NOMO-1 treated with DMSO at 0.1 percent for 48 hours (cell line): ENCODE measurements around the gene KLHL3.
"Not testable (repeated sequence)": the region's sequence is repeated elsewhere in the genome, so short reads cannot be mapped to it uniquely, and the experiment has no call there.

Source experiments
- DNase-seq: peaks from one replicate; lab custom pipeline; 2025; ENCODE audit not compliant: unreplicated experiment; lab: John Stamatoyannopoulos, UW

Gene KLHL3

DNA sequence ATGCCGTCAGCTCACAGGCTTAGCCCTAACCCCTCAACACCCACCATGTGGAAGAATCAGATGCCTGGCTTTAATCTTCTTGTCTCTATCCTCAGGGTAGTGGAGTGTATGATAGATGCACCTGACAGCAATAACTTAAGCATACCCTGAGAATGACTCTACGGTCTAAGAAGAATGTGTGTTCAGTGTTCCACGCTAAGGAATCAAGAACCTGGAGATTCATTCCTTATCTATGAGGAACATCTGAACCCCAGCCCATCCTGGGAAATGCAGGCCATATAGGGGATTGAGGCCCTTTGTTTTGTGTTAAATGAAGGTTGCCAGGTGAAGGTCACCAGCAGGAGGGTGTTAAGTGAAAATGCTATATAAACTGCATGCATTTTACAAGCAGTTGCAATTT, 63.0 kb downstream of the KLHL3 start:
- DNase-seq = no peak

DNA sequence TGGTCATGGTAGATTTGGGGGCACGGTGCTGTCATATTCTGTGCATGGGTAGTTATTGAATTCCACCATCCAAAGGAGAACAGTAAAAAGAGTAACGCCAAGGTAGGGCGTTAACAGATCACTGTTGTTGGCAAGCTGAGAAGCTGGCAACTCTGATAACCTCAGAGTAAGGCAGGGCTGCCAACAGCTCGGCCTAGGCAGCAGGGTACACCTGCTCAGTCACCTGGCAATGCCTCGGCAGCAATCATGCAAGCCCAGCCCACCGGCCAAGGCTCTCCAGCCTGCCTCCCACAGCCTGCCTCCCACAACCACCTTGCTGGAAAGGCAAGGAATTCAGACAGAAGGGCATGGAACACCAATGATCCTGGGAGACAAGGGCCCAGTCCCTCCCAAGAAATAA, 63.9 kb downstream of the KLHL3 start:
- DNase-seq = no peak

DNA sequence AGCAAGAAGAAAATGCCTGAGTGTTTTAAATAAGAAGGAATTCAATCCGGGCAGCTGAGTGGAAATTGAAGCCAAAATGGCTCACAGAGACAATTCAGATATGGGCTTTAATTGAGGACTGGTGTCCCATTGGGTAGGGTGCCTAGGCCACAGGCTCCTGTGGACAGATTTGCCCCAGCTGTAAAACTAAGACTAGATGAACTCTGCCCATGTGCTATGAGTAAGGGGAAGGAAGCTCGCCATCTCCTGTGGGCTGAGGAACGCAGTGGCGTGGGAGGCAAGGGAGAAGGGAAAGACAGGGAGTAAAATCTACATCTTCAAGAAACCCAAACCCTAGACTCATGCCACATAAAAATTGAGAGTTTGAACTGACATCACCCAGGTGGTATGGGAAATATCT, 66.1 kb downstream of the KLHL3 start:
- DNase-seq = no peak

DNA sequence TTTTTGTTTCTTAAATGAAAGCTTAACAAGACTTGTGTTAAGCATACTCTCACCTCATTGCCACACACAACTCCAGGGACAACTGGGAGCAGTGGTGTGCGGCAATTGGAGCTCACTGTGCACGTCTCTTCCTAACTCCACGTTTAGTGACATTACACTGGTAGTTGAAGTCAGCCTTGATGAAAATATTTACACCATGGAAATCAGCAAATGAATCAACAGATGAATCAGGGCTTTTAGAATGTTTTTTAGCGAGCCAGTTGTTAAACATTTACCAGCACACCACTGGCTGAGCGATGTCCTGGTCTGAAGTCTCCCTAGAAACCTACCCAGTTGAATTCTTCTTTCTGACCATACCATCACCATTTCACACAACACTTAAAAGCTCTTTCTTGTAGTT, 67.3 kb downstream of the KLHL3 start:
- no peak for DNase-seq

DNA sequence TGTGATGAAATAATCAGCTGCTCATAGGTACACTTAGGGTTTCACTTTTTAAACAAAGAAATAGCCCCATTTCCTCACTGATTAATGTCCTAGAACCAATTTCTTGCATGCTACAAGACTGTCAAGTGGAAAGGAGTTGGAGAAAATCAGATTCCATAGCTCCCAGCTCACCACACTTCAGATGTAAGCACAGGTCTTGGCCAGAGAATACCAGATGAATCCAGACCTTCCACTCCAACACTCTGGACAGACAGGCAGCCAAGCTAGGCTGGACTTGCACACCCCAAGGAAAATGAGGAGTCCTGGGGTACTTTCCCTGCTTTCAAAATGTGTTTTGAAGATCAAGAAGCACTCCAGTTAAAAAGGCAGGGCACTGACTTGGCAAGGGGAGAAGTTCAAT, 68.5 kb downstream of the KLHL3 start:
- no peak for DNase-seq

DNA sequence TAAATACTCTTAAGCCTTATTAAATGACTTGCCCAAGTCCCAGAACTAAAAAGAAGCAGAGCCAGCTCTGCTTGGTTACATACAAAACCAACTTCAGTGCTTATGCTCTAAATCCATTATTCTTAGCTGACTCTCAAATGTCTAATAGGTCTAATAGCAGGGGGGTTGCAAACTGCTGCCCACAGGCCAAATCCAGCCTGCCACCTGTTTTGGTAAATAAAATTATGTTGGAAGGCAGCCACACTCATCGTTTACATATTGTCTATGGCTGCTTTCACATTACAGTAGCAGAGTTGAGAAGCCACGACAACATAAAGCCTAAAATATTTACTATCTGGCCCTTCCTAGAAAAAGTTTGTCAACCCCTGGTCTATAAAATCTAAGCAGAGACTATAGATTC, 69.0 kb downstream of the KLHL3 start:
- no peak for DNase-seq

DNA sequence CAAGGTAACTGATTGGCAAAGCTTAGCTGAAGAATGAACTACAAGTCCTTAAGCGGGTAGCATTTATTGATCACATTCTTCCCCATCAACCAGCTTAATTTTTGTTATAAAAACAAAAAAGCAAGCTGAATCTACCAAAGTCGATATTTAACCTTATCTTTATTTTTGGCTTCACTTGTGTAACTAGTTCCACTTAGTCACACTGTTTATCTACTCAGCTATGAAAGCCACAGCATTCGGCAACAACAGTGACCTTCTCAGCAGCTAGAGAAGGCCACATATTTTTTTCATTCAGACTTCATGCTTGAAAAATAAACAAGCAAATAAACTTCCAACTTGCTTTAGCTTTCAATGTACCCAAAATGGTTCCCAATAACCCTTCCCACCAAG, 69.4 kb downstream of the KLHL3 start:
- DNase-seq = peak; percentile 77

DNA sequence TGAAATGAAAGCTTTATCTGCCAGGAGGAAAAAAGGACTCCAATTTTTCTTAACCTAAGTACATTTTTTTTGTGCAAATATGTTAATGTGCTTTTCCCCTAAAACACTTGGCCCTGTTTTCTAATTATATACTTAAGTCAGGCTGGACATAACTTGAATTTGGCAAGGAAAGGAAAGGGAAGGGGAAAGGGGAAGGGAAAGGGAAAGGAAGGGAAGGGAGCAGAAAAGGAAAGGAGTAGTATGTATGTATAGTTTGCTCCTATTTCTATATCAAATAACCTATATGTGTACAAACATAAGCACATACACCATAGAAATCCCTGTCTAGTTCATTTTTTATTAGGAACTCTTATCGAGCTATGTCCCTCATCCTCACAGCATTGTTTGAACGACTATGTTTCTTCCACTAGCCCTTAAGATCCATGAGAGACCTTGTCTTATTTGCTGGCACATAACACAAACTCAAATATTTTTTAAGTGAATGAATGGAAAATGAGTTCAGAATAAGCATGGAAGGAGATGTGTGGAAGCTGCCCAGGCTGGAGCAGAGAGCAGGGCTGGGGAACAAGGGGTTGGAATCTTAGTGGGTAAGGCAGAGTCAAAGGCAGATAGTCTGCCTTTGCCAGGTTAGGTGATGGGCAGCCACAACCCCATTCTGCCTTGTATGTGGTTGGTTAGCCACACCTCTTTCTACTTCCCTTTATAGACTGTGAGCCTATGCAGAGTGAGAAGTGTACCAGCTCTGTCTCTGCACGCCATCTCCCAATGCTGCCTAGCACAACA, 70.0 kb downstream of the KLHL3 start:
- DNase-seq = peak; percentile 90

DNA sequence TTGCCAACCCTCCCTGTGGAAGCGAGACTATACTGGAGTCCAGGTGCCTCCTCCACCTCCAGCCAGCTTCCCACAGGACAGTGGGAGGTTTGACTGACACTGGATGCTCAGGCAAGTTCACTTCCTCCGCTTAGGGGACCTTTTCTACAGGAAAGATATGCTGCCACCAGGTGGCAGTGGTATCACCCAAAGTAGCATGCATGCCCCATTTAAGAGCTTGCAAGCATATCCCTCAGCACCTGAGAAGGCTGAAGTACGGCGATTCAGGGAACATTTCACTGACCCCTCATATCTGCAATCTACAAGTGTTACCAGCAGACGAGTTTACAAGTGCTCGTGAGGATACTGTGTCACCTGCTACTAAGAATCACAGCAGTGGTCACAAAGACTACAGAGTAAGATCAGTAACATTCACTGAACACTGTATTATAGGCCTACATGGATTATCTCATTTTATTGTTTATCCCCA, 75.5 kb downstream of the KLHL3 start:
- DNase-seq = peak; percentile 54

DNA sequence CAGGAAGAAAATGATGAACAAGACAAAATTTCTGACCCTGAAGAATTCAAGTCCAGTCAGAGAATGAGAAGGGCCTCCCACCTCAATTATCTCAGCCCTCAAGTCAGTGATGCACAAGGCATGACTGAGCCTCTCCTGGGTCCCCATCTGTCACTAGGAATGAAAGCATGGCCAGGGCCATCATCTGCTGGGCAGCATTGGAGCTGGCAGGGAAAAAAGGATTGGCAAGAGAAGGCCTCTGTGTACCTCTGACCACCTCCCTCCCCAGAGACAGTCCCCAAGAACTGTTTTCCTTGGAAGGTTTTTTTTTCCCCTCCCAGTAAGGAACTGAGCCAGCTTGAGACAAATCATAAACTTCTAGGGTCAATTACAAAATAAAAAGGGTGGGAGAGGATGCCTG, 76.7 kb downstream of the KLHL3 start:
- DNase-seq = no peak

DNA sequence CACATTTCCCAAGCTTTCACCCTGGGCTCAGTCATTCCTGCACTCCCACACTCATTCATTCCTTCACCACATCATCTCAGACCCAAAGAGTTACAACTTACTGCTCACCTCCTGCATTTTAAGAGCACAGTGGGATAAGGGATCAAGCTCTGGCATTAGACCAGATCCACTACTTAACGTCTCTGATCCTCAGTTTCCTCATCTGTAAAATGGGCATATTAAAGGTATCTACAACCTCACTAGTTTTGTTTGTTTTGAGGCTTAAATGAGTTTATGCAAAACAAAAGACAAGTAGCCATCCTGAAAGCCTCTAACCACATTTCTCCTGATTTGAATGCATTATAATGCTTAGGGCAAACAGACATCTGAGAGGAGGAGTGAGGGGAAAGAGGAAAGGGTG, 77.6 kb downstream of the KLHL3 start:
- no peak for DNase-seq

DNA sequence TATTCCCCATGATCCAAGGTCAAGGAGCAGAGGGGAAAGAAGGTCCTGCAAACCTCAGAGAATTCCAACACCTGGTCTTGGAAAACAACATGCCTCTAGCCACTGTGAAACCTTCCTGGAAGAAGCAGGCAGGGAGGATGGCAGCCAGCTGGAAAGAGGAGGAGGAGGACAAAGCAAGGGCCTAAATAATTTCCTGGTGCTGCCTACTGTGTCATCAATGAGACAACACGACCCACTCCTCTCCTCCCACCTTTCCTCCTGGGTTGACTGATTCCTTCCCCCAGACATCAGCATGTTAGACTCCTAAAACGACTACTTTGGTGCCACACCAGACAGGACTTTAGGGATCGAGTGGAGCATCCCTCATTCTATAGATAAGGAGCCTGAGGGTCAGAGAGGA, 78.8 kb downstream of the KLHL3 start:
- DNase-seq = no peak

DNA sequence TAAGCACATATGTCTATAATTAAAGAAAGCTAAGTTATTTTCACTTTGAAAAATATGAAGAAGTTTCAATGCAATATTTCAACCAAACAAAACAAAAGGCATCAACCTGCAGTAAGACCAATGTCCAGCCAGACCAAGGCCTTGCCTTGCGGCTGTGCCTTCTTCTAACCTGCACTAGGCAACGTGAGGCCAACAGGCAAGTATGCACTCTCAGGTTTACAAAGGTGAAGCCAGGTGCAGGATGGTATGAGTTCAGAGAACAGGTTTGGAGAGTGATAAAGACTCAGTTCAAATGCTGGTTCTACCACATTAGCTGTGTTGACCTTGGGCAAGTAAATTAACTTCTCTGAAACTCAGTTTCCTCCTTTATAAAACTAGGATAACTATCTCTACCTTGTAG, 79.3 kb downstream of the KLHL3 start:
- no peak for DNase-seq

DNA sequence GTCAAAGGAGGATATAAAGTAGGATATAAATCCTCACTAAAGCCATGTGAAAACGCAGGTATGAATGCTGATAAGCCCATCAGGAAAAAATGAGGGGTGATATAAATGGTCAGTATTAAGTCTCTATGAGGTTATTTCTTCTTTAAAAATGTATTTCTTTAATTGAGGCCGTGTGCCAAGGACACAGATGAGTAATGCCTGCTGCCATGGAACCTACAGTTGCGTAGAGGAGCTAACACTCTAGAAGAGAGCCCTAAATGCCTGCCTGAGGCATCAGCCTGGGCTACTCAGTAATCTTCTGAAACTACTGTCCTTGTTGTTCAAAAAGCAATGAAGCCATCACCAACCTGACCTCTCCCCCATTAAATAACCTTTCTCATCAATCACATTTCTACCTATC, 84.9 kb downstream of the KLHL3 start:
- no peak for DNase-seq

DNA sequence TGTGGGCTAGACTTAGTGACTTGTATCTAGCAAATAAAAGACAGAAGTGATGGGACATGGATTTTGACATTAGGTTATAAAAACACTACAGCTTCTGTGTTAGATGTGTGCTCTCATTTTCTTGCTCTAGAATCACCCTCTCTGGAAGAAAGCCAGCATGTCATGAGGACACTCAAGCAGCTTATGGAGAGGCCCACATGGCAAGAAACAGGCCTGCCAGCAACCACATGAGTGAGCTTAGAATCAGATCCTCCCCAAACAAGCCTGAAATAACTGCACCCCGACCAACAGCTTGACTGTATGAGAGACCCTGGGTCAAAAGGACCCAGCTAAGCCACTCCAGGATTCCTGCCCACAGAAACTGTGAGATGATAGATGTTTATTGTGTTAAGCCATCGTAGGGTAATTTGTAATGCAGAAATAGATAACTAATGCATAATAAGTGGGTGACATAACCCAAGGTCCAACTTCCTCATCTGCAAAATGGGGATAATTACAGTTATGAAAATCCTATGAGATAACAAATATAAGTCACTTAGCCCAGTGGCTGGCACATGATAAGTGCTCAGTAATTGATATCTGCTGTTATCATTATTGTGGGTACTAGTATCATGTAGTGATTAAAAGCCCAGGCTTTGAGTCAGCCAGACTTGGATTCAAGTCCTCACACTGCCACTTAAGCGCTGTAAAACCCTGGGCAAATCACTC, 86.5 kb downstream of the KLHL3 start:
- no peak for DNase-seq

DNA sequence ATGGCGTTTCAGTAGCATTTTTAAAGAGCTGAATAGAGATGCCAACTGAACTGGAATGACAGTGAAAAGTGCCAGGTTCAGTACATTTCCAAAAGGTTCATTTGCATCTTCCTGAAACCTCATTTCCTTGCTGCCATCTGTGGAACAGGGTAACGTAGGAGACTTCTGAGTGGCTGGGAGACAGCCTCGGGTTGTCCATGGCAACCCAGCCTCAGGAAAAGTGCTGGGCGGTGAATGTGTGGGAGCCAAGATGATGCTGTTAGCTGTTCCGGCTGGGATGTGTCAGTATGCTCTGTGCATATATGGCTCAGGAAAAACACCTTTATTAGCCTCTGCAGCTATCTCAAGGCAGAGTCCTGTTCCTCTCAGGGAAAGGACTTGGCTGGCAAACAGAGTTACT, 87.5 kb downstream of the KLHL3 start:
- no peak for DNase-seq

DNA sequence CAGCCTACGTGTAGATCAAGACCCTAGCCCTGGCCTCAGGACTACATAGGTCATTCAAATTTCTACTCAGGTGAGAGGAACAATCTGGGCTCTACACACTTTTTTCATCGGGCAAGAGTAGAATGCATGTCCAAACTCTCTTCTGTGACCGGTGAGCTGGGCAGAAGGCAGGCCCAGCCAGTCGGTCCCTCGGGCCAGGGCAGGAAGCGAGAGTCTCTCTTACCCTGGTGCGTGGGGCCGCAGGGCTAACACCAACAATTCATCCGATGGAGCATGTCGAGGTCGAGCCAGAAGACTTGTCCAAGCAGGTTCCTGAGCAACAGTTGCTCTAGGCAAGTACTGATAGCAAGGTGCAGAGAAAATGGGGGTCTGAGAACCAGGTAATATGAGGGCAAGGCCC, 88.5 kb downstream of the KLHL3 start:
- no peak for DNase-seq

DNA sequence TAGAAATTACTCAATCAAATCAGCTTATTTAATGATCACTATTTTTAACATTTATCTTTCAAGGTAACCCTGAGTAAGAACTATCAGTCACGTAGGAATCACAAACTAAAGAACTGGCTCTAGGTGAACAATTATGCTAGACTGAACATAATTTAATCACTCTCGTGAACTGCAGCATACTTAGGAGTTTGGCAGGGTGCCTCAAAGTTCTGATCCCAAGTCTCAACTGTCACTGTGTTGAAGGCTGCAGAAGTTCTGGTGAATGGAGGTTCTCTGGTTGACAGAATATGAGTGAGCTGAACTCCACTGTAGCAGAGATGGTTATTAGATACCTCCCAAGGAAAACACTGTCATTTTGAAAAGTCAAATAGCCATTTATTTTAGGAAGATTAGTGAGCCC, 89.1 kb downstream of the KLHL3 start:
- DNase-seq = no peak

DNA sequence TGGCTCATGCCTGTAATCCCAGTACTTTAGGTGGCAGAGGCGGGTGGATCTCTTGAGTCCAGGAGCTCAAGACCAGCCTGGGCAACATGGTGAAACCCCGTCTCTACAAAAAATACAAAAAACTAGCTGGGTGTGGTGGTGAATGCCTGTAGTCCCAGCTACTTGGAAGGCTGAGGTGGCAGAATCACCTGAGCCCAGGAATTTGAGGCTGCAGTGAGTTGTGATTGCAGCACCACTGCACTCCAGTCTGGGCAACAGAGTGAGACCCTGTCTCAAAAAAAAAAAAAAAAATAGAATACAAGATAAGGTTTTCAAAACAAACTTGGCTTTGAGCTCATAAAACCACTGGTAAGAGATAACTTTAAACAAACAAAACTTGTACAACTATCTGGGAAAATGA, 92.8 kb downstream of the KLHL3 start:
- not testable (repeated sequence) for DNase-seq

DNA sequence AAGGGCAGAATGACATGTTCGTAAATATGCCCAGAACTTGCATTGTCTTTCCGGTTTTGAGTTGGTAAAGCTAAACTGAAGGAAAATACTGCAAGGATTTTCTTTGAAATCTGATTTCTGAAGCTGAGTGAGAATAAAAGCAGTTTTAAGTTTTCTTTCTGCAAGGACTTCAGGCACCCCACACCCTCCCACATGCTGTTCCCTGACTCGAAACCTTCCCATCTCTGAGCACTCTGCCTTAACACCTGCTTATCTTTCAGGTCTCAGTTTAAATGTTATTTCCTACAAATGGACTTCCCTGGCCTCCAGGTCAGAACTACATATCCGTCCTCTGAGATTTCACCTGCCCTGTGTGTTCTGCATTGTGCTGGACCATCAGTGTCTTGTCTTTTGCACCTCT, 93.8 kb downstream of the KLHL3 start:
- DNase-seq = no peak

DNA sequence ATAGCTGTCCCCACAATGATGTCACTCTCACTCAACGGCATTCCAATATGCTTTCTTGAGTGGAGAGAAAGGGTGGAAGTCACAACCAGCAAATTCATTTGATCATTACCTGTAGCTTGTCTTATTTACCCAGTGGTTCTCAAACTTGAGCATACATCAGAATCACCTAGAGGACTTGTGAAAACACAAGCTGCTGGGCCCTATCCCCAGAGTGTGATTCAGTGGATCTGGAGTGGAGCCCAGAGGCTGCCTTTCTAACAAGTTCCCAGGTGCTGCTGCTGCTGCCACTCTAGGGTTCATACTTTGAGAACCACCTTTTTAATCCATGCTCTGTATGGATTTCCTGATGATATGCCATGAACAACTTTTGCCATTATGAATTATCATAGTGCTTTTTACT, 94.7 kb downstream of the KLHL3 start:
- no peak for DNase-seq

DNA sequence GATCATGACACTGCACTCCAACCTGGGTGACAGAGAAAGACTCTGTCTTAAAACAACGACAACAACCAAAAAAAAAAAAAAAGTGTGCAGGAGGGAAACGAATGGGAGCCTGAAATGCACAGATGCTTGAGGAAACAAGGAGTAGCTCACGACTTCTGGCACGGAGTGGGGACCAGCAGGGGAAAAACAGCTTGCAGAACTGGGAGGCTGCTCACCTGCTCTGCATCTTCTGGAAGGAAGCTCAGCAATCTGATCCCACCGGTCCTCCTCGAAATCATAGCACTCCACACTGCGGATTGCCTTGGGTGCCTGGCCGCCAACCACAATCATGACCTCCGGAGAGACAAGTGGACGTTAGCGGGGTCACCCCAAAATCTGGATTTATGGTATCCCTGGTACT, 96.2 kb downstream of the KLHL3 start:
- DNase-seq = no peak

DNA sequence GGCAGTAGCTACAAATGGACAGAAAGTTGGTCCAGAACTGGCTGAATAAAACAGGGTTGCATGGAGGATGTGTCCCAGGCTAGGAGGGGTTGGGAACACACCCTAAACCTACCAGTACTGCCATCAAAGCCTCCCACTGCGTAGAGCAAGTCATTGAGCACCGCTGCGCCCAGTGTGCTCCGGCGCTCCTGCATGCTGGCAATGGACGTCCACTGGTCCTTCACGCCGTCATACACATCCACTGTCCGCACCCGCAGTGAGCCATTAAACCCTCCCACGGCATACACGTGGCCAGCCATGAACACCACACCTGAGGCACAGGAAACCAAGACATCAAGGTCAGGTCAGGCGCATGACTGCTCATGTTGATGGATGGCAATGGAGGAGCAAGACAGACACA, 97.0 kb downstream of the KLHL3 start:
- no peak for DNase-seq
